Testis (tissue), 3 donors: ENCODE measurements around the gene SUFU. TPM values are rescaled to one million over a fixed set of nuclear protein-coding genes. Genes with fewer than 3 reads are reported as not detected.
A peak's percentile ranks its signal among the peaks of the same experiment; 100 is the strongest.

Source experiments
- DNase-seq: peaks from one replicate; pipeline ENCODE4 v3.0.0-alpha.2; 2019
- H3K27ac ChIP-seq, 2 donors: fragments of 200-600 bp; sonication (generic); one replicate each; pipeline ENCODE4 v1.5.1; 2019
- H3K27me3 ChIP-seq: fragments of 200-600 bp; sonication (generic); one replicate; pipeline ENCODE4 v1.5.1; 2019
- H3K36me3 ChIP-seq: fragments of 200-600 bp; sonication (generic); one replicate; pipeline ENCODE4 v1.5.1; 2017; ENCODE audit warnings: low read depth; ENCODE audit errors: missing control alignments
- H3K4me1 ChIP-seq: fragments of 200-600 bp; sonication (generic); one replicate; pipeline ENCODE4 v1.5.1; 2019
- H3K4me3 ChIP-seq, 2 donors: fragments of 200-600 bp; sonication (generic); one replicate each; pipeline ENCODE4 v1.5.1; 2017 to 2019
- H3K9me3 ChIP-seq: fragments of 200-600 bp; sonication (generic); one replicate; pipeline ENCODE4 v1.5.1; 2017
- CTCF ChIP-seq, 3 experiments: fragments of 450-650 bp in 2 of 3; fragments of 200-600 bp in 1 of 3; sonication (generic) in 1 of 3; IDR thresholded peaks; one replicate each; pipeline ENCODE4 v1.5.1; 2016 to 2019; ENCODE audit warnings: antibody characterized with exemption in 3 of 3, mild to moderate bottlenecking in 2 of 3, moderate library complexity in 1 of 3
- POLR2A ChIP-seq: fragments of 450-650 bp; IDR thresholded peaks from one replicate; pipeline ENCODE4 v1.6.1; 2017; ENCODE audit warnings: antibody characterized with exemption, mild to moderate bottlenecking, moderate library complexity
- WGBS, 2 donors: methylation state at CpG; one replicate each; pipeline ENCODE4 v1.1.5; 2018; 5-methylcytosine and 5-hydroxymethylcytosine counted together
- intact Hi-C: fragments of 100-400 bp; cut with DNase I; formaldehyde crosslinking; loops from one replicate; pipeline ENCODE4 v1.15.1; 2023; ENCODE audit warnings: low total_unique reads
- polyA plus RNA-seq: library from polyadenylated mRNA; stranded (reverse); fragments of 350-450 nt; fragmentation: Illumina TruSeq; extraction: RNeasy Lipid Tissue Mini Kit (QIAGEN cat#74804); gene quantifications from one replicate; pipeline ENCODE4 v1.2.3, GENCODE V29; 2014; ENCODE audit warnings: low read depth, low replicate concordance; ENCODE audit not compliant: insufficient read depth
- total RNA-seq, 2 donors: library from RNA; depleted of rRNA; stranded (reverse); fragments of >200 nt; gene quantifications; one replicate each; pipeline ENCODE4 v1.2.3, GENCODE V29; 2016

SUFU gene
- total and polyA plus RNA-seq, 3 donors from 2014 or later: 16.5 to 28.4 (median 22.9) TPM

GRCh38 chr10:102634686-102635085 lies 130.9 kb downstream of the SUFU start:
- Histone ChIP-seq H3K9me3 (no peaks in the 10 kb centered on the region), H3K4me1 (peaks cover 55% of the 10 kb centered on the region), H3K27ac (peak overlapping the region; percentile 41 to 68), H3K4me3 (no peak overlapping the region), H3K36me3 (no peaks in the 10 kb centered on the region), H3K27me3 (no peaks in the 10 kb centered on the region)
- TF ChIP-seq CTCF (IDR thresholded peaks at IDR 0.05) (no peak), POLR2A (no peak)
- intact Hi-C loops: no loop called here
- 71 to 73% methylated on average over 3 to 4 of the region's 4 CpGs for WGBS, 2 donors
- DNase-seq: no peak

GRCh38 chr10:102635377-102635776 lies 131.6 kb downstream of the SUFU start:
- Histone ChIP-seq H3K36me3 (no peaks in the 10 kb centered on the region), H3K9me3 (no peaks in the 10 kb centered on the region), H3K4me3 (no peak overlapping the region), H3K27me3 (no peaks in the 10 kb centered on the region), H3K4me1 (peaks cover 48% of the 10 kb centered on the region), H3K27ac (no peak overlapping the region)
- TF ChIP-seq POLR2A: no peak
- no peak for TF ChIP-seq CTCF (IDR thresholded peaks at IDR 0.05)
- DNase-seq: no peak
- intact Hi-C loops: no loop called here
- 69% methylated on average over 4 of the region's 4 CpGs for WGBS, 2 donors

GRCh38 chr10:102639537-102639936 lies 135.8 kb downstream of the SUFU start:
- WGBS, 2 donors: 18 to 20% methylated on average over 2 of the region's 2 CpGs
- TF ChIP-seq CTCF (IDR thresholded peaks at IDR 0.05): no peak
- no peak for TF ChIP-seq POLR2A
- Histone ChIP-seq H3K4me3 (no peak overlapping the region), H3K27ac (no peak overlapping the region), H3K27me3 (no peaks in the 10 kb centered on the region), H3K36me3 (no peaks in the 10 kb centered on the region), H3K4me1 (peaks cover 12% of the 10 kb centered on the region), H3K9me3 (no peaks in the 10 kb centered on the region)
- no peak for DNase-seq
- intact Hi-C loops: no loop called here

- DNase-seq: no peak
These were observed 137.6 kb downstream of the SUFU start for GRCh38 chr10:102641402-102641801.

More at GRCh38 chr10:102641402-102641801, 137.6 kb downstream of the SUFU start:
- Histone ChIP-seq H3K36me3 (no peaks in the 10 kb centered on the region), H3K27ac (peak overlapping the region; percentile 96 to 99), H3K4me3 (peak overlapping the region; percentile 79 to 81), H3K27me3 (no peaks in the 10 kb centered on the region), H3K4me1 (peaks cover 5% of the 10 kb centered on the region), H3K9me3 (no peaks in the 10 kb centered on the region)
- intact Hi-C loops: loop anchor here (5.0 to 10.0 kb wide), 2 partner anchors 71 to 137 kb away; partner anchors contain the start of genes ACTR1A, ARL3, SFXN2 and SUFU
- TF ChIP-seq CTCF (IDR thresholded peaks at IDR 0.05) (no peak), POLR2A (no peak)
- WGBS, 2 donors: 6 to 9% methylated on average over 7 of the region's 7 CpGs
